Mesendoderm (in vitro differentiated cells): Measurements from ENCODE around the gene ZNF513.
A peak's percentile ranks its signal among the peaks of the same experiment; 100 is the strongest.

Experiments used
- DNase-seq: peaks from one replicate; pipeline ENCODE4 v3.0.0; 2013
- H2AK5ac ChIP-seq: 2 replicates; pipeline ENCODE4 v1.6.1; 2013; ENCODE audit warnings: low read length, inconsistent platforms
- H2BK120ac ChIP-seq: 2 replicates; pipeline ENCODE4 v1.6.1; 2013; ENCODE audit warnings: low read depth, mild to moderate bottlenecking, low read length, moderate library complexity, mixed read lengths
- H2BK15ac ChIP-seq: replicated peaks from 2 replicates; pipeline ENCODE4 v1.6.1; 2013; ENCODE audit warnings: low read depth, mild to moderate bottlenecking, moderate library complexity
- H2BK5ac ChIP-seq: 2 replicates; pipeline ENCODE4 v1.6.1; 2013; ENCODE audit warnings: low read length, inconsistent platforms
- H3K18ac ChIP-seq: 2 replicates; pipeline ENCODE4 v1.6.1; 2013; ENCODE audit warnings: mild to moderate bottlenecking, low read length, mixed read lengths
- H3K23ac ChIP-seq: one replicate; pipeline ENCODE4 v1.6.1; 2013; ENCODE audit warnings: low read length
- H3K27ac ChIP-seq: 2 replicates; pipeline ENCODE4 v1.5.1; 2013; ENCODE audit warnings: low read depth, mild to moderate bottlenecking, inconsistent platforms, low read length, moderate library complexity
- H3K27me3 ChIP-seq: 2 replicates; pipeline ENCODE4 v1.6.1; 2013; ENCODE audit warnings: low read length, control low read depth, mild to moderate bottlenecking, inconsistent platforms; ENCODE audit not compliant: insufficient read depth, poor library complexity
- H3K36me3 ChIP-seq: 2 replicates; pipeline ENCODE4 v1.6.1; 2013; ENCODE audit warnings: low read length, inconsistent platforms; ENCODE audit not compliant: control insufficient read depth, insufficient read depth
- H3K4ac ChIP-seq: one replicate; pipeline ENCODE4 v1.6.1; 2013; ENCODE audit warnings: low read depth, mild to moderate bottlenecking, low read length, moderate library complexity
- H3K4me1 ChIP-seq: 2 replicates; pipeline ENCODE4 v1.6.1; 2013; ENCODE audit warnings: low read depth, low read length, inconsistent platforms; ENCODE audit not compliant: control insufficient read depth
- H3K4me2 ChIP-seq: 2 replicates; pipeline ENCODE4 v1.6.1; 2013; ENCODE audit warnings: low read length
- H3K4me3 ChIP-seq: 2 replicates; pipeline ENCODE4 v1.5.1; 2013; ENCODE audit warnings: mild to moderate bottlenecking, low read length
- H3K56ac ChIP-seq: one replicate; pipeline ENCODE4 v1.6.1; 2013; ENCODE audit warnings: low read length
- H3K79me1 ChIP-seq: 2 replicates; pipeline ENCODE4 v1.6.1; 2013; ENCODE audit warnings: low read length, inconsistent platforms
- H3K79me2 ChIP-seq: 2 replicates; pipeline ENCODE4 v1.6.1; 2013; ENCODE audit warnings: mild to moderate bottlenecking, low read length; ENCODE audit not compliant: control insufficient read depth, insufficient read depth
- H3K9ac ChIP-seq: 2 replicates; pipeline ENCODE4 v1.6.1; 2013; ENCODE audit warnings: low read length, inconsistent platforms
- H4K5ac ChIP-seq: one replicate; pipeline ENCODE4 v1.6.1; 2013; ENCODE audit warnings: low read length
- H4K8ac ChIP-seq: one replicate; pipeline ENCODE4 v1.6.1; 2013; ENCODE audit warnings: low read depth, mild to moderate bottlenecking, control low read depth, low read length, moderate library complexity
- WGBS: extraction: QIAGEN DNeasy Blood & Tissue Kit; methylation state at CpG from one replicate; pipeline ENCODE4 v1.1.7; 2013; ENCODE audit warnings: low lambda C conversion rate, missing lambda C conversion rate; ENCODE audit not compliant: insufficient coverage; ENCODE audit errors: extremely low coverage; 5-methylcytosine and 5-hydroxymethylcytosine counted together

Gene ZNF513

GRCh38 chr2:27393225-27393624 is 12.7 kb upstream of the ZNF513 start:
- H3K79me2 ChIP-seq: peaks cover 69% of the 10 kb centered on the region
- no peak overlapping the region for H3K56ac ChIP-seq
- no peak overlapping the region for H2AK5ac ChIP-seq
- H3K23ac ChIP-seq: no peak overlapping the region
- DNase-seq: no peak
- no peak overlapping the region for H3K4ac ChIP-seq
- H3K79me1 ChIP-seq: peaks cover 11% of the 10 kb centered on the region
- no peak overlapping the region for H3K9ac ChIP-seq
- H4K5ac ChIP-seq: no peak overlapping the region
- no peak overlapping the region for H3K27ac ChIP-seq
- no peak overlapping the region for H2BK15ac ChIP-seq
- WGBS: no CpG with 5 or more reads among the region's 33 CpGs
- no peak overlapping the region for H4K8ac ChIP-seq
- H3K4me2 ChIP-seq: no peak overlapping the region
- H3K36me3 ChIP-seq: no peaks in the 10 kb centered on the region
- H2BK5ac ChIP-seq: no peak overlapping the region
- no peak overlapping the region for H3K18ac ChIP-seq
- no peak overlapping the region for H2BK120ac ChIP-seq
- no peak overlapping the region for H3K4me3 ChIP-seq
- H3K4me1 ChIP-seq: no peaks in the 10 kb centered on the region
- no peaks in the 10 kb centered on the region for H3K27me3 ChIP-seq

GRCh38 chr2:27390822-27391679 is 10.5 kb upstream of the ZNF513 start:
- no peak overlapping the region for H3K23ac ChIP-seq
- no peak overlapping the region for H2AK5ac ChIP-seq
- H3K79me1 ChIP-seq: peaks cover 14% of the 10 kb centered on the region
- H3K56ac ChIP-seq: no peak overlapping the region
- no peaks in the 10 kb centered on the region for H3K27me3 ChIP-seq
- no CpG with 5 or more reads among the region's 9 CpGs for WGBS
- peaks cover 54% of the 10 kb centered on the region for H3K79me2 ChIP-seq
- H3K9ac ChIP-seq: no peak overlapping the region
- H3K4me2 ChIP-seq: no peak overlapping the region
- H2BK5ac ChIP-seq: no peak overlapping the region
- H3K4me3 ChIP-seq: no peak overlapping the region
- no peak overlapping the region for H2BK15ac ChIP-seq
- H2BK120ac ChIP-seq: no peak overlapping the region
- peaks cover 1% of the 10 kb centered on the region for H3K36me3 ChIP-seq
- H4K8ac ChIP-seq: no peak overlapping the region
- H3K4ac ChIP-seq: no peak overlapping the region
- H3K18ac ChIP-seq: no peak overlapping the region
- H3K27ac ChIP-seq: no peak overlapping the region
- no peak overlapping the region for H4K5ac ChIP-seq
- DNase-seq: no peak
- H3K4me1 ChIP-seq: no peaks in the 10 kb centered on the region

- no peak overlapping the region for H4K8ac ChIP-seq
- H3K79me2 ChIP-seq: peaks cover 10% of the 10 kb centered on the region
- no peaks in the 10 kb centered on the region for H3K4me1 ChIP-seq
- H3K9ac ChIP-seq: peak overlapping the region; percentile 72
- no CpG with 5 or more reads among the region's 10 CpGs for WGBS
- no peak overlapping the region for H3K4ac ChIP-seq
- H4K5ac ChIP-seq: no peak overlapping the region
- no peak overlapping the region for H2AK5ac ChIP-seq
- H3K4me2 ChIP-seq: no peak overlapping the region
- no peak overlapping the region for H3K56ac ChIP-seq
- H3K27me3 ChIP-seq: no peaks in the 10 kb centered on the region
- no peak overlapping the region for H2BK120ac ChIP-seq
- peaks cover 31% of the 10 kb centered on the region for H3K36me3 ChIP-seq
- no peak overlapping the region for H2BK5ac ChIP-seq
- no peak overlapping the region for H3K18ac ChIP-seq
- H3K79me1 ChIP-seq: peaks cover 10% of the 10 kb centered on the region
- peak overlapping the region; percentile 25 for H3K27ac ChIP-seq
- no peak overlapping the region for H3K4me3 ChIP-seq
- DNase-seq: no peak
- no peak overlapping the region for H3K23ac ChIP-seq
- H2BK15ac ChIP-seq: no peak overlapping the region
These were observed 1.1 kb upstream of the ZNF513 start for GRCh38 chr2:27381577-27382181.

GRCh38 chr2:27379836-27380625 is 503 bp downstream of the ZNF513 start:
- DNase-seq: peak; percentile 69
- no peak overlapping the region for H2BK5ac ChIP-seq
- no peaks in the 10 kb centered on the region for H3K4me1 ChIP-seq
- H3K9ac ChIP-seq: peak overlapping the region; percentile 65
- peaks cover 8% of the 10 kb centered on the region for H3K79me2 ChIP-seq
- peak overlapping the region; percentile 21 for H4K5ac ChIP-seq
- H3K4me2 ChIP-seq: peak overlapping the region; percentile 75
- peaks cover 34% of the 10 kb centered on the region for H3K36me3 ChIP-seq
- peaks cover 10% of the 10 kb centered on the region for H3K79me1 ChIP-seq
- H4K8ac ChIP-seq: no peak overlapping the region
- H3K27me3 ChIP-seq: no peaks in the 10 kb centered on the region
- H3K56ac ChIP-seq: peak overlapping the region; percentile 67
- no CpG with 5 or more reads among the region's 35 CpGs for WGBS
- H3K4ac ChIP-seq: peak overlapping the region; percentile 75
- peak overlapping the region; percentile 68 for H3K27ac ChIP-seq
- H3K18ac ChIP-seq: peak overlapping the region; percentile 78
- no peak overlapping the region for H2BK15ac ChIP-seq
- H3K23ac ChIP-seq: no peak overlapping the region
- no peak overlapping the region for H2AK5ac ChIP-seq
- H2BK120ac ChIP-seq: no peak overlapping the region
- peak overlapping the region; percentile 19 for H3K4me3 ChIP-seq

- H3K4me2 ChIP-seq: peak overlapping the region; percentile 75
- H3K23ac ChIP-seq: no peak overlapping the region
- H3K4ac ChIP-seq: no peak overlapping the region
- H3K36me3 ChIP-seq: peaks cover 31% of the 10 kb centered on the region
- no peak overlapping the region for H2BK5ac ChIP-seq
- DNase-seq: no peak
- H2BK120ac ChIP-seq: no peak overlapping the region
- peak overlapping the region; percentile 19 for H3K4me3 ChIP-seq
- H3K4me1 ChIP-seq: no peaks in the 10 kb centered on the region
- WGBS: no CpG with 5 or more reads among the region's 2 CpGs
- H3K79me1 ChIP-seq: peaks cover 8% of the 10 kb centered on the region
- H3K27me3 ChIP-seq: no peaks in the 10 kb centered on the region
- H4K5ac ChIP-seq: peak overlapping the region; percentile 21
- peaks cover 8% of the 10 kb centered on the region for H3K79me2 ChIP-seq
- no peak overlapping the region for H3K18ac ChIP-seq
- H2AK5ac ChIP-seq: no peak overlapping the region
- H4K8ac ChIP-seq: no peak overlapping the region
- H3K9ac ChIP-seq: peak overlapping the region; percentile 65
- no peak overlapping the region for H3K27ac ChIP-seq
- no peak overlapping the region for H2BK15ac ChIP-seq
- peak overlapping the region; percentile 67 for H3K56ac ChIP-seq
These were observed 1.1 kb downstream of the ZNF513 start for GRCh38 chr2:27379383-27379835.
